GM13976 (cell line): ENCODE data around the gene ASB13.

Experiments used
- DNase-seq: peaks from one replicate; pipeline ENCODE4 v3.0.0; 2012; ENCODE audit warnings: low spot score
- in situ Hi-C: fragments of 300-500 bp; cut with MboI; formaldehyde crosslinking; loops from one replicate; pipeline ENCODE4 v1.12.0; 2022; ENCODE audit warnings: low sequenced_read_pairs, mixed read lengths, inconsistent platforms; ENCODE audit not compliant: unreplicated experiment
- TF ChIP-seq, protein P1 (sequence below): IDR thresholded peaks from 2 replicates; pipeline ENCODE4 v1.5.1; 2012; ENCODE audit warnings: borderline replicate concordance, mild to moderate bottlenecking; ENCODE audit not compliant: insufficient read depth; ENCODE audit errors: extremely low read depth, missing control alignments, control extremely low read depth

The ASB13 gene

DNA sequence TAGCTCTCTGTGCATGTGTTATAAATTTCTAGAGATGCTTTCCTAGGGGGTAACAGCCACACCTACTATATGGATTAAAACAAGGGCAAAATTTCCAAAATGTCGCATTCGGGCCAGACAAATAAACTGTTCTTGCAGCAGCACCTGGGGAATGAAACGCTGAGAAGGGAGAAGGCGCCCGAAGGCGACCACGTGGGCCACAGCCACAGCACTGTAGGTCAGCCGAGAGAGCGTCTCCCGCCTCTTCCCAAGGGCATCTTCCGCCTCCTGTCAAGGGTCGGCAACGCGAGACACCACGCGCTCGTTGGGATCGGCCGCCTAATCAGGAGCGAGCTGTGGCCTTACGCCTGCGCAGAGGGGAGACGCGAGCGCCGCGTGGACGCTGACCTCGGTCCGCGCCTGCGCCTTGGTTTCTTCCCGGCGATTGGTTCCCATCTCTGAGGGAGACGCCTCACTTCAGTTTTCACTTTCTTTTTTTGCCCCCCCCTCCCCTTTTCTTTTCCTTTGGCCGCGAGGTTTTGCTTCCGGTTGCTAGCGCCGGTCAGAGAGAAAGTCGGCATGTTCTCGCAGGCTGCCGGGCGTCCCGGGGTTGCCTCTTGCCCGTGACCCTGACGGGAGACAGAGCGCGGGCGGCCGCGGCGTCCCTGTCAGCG is 18.0 kb upstream of the ASB13 start, which contains the start of gene TASOR2:
TASOR2 (plus strand) TSS at position 521 of the 653 bp plus-strand sequence. CDS start 35,805 bp downstream, outside the sequence.
- TF ChIP-seq, protein P1, sequence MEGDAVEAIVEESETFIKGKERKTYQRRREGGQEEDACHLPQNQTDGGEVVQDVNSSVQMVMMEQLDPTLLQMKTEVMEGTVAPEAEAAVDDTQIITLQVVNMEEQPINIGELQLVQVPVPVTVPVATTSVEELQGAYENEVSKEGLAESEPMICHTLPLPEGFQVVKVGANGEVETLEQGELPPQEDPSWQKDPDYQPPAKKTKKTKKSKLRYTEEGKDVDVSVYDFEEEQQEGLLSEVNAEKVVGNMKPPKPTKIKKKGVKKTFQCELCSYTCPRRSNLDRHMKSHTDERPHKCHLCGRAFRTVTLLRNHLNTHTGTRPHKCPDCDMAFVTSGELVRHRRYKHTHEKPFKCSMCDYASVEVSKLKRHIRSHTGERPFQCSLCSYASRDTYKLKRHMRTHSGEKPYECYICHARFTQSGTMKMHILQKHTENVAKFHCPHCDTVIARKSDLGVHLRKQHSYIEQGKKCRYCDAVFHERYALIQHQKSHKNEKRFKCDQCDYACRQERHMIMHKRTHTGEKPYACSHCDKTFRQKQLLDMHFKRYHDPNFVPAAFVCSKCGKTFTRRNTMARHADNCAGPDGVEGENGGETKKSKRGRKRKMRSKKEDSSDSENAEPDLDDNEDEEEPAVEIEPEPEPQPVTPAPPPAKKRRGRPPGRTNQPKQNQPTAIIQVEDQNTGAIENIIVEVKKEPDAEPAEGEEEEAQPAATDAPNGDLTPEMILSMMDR = no peak
- in situ Hi-C loops = no loop called here
- DNase-seq = peak; percentile 97

DNA sequence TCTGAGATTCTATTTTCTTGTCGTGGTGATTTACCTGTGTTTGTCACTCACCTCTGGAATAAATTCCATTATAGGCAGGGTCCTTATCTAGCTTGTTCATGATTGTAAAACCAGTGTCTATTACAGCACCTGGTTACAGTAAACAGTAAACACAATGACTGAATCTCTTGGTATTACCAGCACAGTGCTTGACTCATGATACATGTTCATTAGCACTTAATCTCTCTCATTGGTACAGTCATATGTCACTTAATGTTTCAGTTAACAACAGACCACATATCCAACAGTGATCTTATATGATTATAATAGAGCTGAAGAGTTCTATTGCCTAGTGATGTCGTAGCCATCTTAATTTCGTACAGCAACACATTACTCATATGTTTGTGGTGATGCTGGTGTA is 16.7 kb upstream of the ASB13 start:
- no peak for DNase-seq
- in situ Hi-C loops = no loop called here
- TF ChIP-seq, protein P1 = no peak

- in situ Hi-C loops = no loop called here
- no peak for DNase-seq
- TF ChIP-seq, protein P1 = no peak
Observed at GRCh38 chr10:5681930-5682329, 15.5 kb upstream of the ASB13 start.

DNA sequence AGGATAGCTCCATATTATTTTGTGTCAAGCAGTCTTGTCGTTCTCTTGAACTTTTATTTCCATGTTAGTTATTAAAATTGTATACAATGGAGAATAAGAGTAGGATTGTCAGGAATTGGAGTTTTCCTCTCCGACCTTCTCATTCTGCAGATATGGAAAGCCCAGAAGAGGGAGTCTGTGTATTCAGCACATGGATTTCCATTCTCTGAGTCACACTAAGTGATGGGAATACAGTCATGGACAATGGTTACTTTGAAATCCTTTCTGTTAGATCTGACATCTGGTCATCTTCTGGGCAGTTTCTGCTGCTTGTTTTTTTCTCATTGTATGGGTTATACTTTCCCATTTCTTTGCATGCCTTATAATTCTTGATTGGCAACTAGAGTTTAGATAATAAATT is 13.2 kb upstream of the ASB13 start:
- in situ Hi-C loops = no loop called here
- TF ChIP-seq, protein P1 = no peak
- DNase-seq = no peak

GRCh38 chr10:5679037-5679435 is 12.6 kb upstream of the ASB13 start:
- TF ChIP-seq, protein P1 = no peak
- no peak for DNase-seq
- in situ Hi-C loops = no loop called here

DNA sequence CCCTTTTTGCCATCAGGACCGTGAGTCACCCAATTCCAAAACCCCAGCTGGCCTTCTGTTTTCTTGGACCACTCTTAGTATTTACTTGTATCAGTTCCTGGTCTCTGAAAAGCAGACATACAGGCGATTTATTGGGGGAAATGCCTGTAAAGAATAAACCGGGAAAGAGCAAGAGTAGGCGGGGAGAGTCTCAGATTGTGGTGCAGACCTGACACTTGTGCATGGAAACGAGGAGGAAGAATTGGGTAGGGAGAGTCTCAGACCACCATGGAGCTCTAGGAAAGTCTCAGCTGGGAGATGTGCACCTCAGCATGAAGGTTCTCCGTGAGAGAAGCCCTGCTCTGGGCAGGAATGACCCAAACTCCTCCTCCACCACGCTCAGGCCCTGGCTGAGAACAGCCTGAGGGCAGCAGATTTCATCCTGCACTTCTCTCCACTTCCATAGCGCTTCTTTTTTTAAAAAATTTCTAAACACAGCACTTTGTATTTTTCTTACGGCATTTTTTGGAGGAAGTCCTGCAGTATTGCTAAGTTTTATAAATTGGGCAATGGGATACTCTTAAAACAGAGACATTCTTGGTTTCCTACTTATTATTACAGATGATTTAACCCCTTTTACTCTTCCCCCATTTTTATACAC is 12.1 kb upstream of the ASB13 start:
- TF ChIP-seq, protein P1 = no peak
- in situ Hi-C loops = no loop called here
- no peak for DNase-seq
